HG03469 (cell line): ENCODE results near the gene NECTIN1.
"Not testable (repeated sequence)": the region's sequence is repeated elsewhere in the genome, so short reads cannot be mapped to it uniquely, and the experiment has no call there.

ENCODE experiments used
- ATAC-seq: cut with Tn5 transposase; IDR thresholded peaks from one replicate; pipeline ENCODE4 v1.9.1; 2021; ENCODE audit warnings: mild to moderate bottlenecking, moderate library complexity, moderate number of reproducible peaks; ENCODE audit not compliant: unreplicated experiment

Gene NECTIN1

DNA sequence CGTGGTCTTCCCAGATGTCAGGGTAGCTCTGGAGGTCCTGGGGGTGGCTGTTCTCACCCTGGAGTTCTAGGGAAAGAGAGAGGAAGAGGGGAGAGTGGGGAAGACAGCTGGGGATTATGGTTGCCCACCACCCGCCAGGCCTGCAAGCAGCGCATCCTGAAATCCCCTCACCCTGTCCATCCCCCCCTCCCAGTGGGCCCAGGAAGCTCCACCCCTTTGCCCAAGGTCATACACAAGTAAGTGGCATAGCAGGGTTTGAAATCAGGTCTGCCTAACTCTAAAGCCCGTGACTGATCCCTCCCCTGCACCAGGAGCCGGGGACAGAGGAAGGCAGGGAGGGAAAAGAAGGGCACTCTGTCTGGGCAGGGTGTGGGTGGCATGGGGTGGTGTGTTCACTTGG is 105.3 kb downstream of the NECTIN1 start:
- ATAC-seq = no peak

DNA sequence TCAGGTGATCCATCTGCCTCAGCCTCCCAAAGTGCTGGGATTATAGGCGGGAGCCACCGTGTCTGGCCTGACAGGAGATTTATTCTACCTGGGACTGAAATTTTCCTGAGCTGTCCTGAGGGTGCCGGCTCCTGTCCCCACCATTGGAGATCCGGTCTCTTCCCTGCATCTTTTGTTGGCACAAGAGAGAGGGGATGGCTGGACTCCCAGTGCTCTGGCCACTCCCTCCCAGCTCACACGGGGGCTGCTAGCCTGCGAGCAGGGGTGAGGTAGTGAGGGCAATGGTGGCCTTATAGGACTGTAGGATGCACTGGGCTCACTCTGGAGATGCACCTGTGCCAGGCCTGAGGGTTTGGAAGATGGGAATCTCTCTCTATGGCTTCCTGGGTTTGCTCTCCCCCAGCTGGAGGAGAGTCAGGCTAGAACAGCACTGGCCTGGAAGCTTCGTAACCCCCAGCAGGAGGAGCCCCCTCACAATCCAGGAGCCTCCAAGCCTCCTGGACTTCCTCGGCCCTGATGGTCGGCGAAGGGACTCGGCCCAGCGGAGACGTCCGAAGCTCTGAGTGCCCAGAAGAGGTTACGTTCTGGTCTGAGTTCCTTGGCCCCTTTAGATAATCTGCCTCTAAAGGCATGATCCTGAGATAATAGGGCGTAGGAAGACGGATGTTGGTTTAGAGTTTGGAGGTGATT is 106.4 kb downstream of the NECTIN1 start:
- ATAC-seq = no peak

DNA sequence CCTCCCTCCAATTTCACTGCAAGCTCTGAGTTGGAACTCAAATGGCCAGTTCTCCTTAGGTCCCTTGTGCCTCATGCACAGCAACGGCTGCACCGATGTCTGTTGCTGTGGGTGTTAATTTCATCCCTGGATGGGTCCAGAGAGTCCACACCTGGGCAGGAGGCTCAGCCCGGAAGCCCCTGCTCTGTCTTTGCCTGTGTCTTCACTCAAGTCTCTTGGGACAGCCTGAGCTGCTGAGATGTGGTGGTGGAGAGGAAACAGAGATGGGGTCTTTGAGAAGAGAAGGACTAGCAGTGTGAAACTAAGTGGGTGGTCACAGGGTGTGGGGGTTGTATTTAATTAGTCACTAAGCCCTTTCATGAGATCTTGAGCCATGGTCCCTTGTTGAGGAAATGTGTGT is 109.3 kb downstream of the NECTIN1 start:
- no peak for ATAC-seq

DNA sequence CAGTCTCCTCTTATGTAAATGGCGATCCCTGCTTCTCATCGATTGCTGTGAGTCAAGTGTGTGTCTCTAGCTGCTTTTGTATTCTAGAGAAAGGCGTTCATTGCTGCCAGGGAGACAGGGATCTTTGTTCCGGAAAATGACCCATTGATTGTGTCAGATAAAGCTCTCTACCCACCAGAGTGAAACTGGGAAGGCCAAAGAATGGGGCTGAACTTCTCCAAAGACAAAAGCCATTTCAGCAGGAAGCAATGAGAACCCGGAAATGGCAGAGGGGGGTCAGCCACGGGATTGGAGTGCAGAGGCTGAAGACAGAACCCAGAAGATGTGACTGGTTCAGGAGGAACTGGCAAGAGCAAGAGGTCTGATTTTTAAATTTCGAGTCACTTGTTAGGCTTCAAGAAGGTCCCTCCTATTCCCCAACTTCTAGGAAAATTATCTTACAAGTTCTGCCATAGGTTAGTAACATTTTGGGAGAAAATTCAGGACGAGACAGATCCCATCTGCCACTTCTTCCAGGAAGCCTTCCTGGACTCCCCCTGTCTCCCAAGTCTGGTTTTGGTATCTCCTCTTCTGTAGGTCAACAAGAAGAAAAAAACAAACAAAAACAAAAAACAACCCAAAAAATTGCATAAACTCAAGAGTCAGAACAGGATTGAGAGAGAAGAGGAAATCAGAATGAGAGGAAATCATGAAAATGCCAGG is 110.6 kb downstream of the NECTIN1 start:
- ATAC-seq = no peak

DNA sequence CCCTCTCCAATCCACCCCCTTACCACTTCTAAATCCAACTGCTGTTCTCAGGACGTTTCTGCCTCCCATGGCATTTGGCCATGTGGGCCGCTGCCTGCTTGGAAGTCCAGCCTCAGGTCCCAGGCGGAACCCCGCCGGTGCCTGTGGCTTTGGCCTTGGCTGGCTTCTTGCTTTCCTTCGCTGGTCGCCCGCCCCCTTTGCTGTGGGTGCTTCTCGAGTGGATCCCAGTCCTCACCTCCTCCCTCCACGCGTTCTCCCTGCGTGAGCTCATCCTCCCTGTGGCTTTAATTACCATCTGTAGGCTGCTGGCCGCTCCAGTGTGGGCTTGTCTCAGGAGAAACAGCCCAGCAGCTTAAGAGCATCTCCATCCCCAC is 111.7 kb downstream of the NECTIN1 start:
- no peak for ATAC-seq

DNA sequence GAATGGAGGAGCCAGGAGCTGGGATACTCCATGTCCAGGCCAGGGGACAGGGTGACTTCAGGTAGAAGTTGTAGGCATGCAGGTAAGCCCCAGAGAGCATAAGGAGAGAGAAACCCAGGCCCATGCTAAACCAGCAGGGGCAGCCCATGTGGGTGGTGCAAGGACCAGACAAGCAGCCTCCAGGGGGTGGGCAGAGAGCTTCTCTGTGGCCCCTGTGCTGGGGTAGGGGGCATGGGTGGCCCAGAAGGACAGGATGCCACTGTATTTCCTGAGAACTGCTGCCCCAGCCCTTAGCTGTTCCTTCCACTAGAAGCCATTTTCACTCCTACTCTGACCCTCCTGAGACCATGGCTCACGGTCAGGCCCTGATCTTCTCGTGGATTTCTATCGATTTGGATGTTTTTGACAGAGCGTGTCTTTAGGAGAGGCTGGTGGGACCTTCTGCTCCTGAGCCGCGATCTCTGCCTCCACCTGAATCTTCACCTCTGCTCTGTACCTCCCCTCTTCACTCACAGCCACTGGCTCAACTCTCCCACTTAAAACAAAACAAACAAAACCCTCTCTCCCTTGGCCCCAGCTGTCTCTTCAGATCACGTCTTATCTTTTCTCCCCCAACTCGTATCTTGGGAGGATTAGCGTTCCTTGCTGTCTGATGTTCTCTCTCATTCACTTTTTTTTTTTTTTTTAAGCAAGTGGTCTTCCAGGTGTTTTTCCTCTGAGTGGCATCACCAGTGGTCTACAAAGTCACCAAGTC is 112.2 kb downstream of the NECTIN1 start:
- no peak for ATAC-seq

DNA sequence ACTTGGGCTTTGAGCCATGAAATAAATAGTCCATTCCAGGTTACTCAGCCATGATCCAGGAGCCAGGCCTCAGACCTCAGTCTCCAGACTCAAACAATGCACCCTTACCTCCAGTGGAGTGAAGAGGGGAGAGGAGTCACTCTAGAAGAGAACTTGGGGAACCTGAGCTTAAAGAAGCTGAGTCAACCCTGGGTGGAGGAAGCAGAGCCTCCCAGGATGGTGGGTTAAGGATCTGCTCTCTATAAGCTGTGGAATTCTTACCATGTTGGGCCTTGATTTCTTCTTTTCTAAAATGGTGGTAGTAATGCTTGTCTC is 113.2 kb downstream of the NECTIN1 start:
- no peak for ATAC-seq

DNA sequence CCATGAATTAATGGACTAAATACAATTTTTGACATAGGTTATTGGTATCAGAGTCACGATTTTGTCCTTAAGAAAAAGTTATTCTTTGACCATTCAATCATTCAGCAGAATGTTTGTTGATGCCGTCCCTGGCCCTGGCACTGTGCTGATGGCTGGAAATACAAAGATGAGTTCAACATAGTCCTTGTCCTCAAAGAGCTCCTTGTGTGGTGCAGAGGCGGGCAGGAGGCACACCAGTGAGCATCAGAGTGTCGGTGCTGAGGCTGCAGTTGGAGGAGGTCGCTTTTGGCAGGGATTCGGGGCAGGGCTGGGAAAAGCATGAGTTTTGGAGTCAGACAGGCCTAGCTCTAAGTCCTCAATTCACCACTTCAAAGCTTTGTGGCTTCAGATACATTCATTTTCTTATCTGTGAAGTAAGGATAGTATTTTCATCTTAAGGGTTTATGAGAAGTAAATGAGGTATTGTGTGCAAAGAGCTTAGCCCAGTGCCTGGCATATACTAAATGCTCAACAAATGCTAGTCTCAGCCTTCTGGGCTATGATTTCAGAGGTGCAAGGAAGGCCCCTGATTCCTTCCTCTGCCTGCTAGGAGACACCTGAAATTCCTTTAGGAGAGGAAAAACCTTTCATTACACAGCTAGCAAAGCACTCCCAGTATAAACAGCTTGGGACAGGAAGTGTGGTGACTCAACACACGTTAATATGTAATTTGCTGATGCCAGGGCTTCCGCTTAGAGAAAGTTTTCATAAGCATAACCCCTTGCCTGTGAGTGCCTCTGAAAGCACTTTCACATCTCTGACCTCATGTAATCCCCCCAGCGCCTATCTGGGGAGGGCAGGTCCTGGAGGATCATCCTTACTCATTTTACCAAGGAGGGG is 113.8 kb downstream of the NECTIN1 start:
- ATAC-seq = no peak

DNA sequence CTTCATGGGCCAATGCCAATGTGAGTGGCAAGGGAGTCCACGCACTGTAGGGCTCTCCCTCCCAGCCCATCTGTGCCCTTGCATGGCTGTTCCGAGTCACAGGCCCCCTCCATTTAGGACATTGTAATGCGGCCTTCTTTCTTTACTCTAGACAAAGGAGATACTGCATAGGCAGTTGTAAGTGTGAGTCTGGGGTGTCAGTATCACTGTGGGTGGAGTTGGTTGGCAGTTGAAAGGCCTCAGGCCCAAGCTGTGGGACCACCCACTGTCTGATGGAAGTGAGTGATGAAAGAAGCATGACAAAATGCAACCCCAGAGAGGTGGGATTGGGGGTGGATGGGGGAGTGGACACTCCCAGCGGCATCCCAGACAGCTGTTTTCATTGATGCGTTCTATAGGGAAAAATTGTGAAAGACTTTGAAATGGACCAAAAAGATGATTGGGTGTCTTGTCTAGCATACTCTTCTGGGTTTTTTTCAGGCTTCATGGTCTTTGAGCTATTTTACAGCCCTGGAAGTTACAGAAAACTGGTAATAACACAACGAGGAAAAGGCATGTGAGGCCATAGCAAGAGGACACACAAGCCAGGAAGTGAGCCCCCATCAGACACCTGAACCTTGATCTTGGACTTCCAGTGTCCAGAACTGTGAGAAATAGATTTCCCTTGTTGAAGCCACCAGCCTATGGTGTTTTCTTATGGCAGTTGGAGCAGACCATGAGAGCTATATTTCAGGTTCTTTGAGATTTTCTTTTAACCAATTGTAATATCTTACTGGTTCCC is 114.6 kb downstream of the NECTIN1 start:
- no peak for ATAC-seq

DNA sequence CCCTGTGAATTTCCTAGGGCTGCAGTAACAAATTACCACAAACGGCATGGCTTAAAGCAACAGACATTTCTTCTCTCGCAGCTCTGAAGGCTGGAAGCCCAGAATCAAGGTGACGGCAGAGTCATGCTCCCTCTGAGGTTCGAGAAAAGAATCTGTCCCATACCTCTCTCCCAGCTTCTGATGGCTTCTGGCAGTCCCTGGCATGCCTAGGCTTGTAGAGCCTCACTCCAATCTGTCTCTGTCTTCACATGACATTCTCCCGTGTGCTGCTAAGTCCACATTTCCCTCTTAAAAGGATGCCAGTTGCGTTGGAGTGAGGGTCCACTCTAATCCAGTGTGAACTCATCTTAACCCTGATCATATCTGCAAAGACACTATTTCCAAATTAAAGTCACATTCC is 116.2 kb downstream of the NECTIN1 start:
- ATAC-seq = no peak

DNA sequence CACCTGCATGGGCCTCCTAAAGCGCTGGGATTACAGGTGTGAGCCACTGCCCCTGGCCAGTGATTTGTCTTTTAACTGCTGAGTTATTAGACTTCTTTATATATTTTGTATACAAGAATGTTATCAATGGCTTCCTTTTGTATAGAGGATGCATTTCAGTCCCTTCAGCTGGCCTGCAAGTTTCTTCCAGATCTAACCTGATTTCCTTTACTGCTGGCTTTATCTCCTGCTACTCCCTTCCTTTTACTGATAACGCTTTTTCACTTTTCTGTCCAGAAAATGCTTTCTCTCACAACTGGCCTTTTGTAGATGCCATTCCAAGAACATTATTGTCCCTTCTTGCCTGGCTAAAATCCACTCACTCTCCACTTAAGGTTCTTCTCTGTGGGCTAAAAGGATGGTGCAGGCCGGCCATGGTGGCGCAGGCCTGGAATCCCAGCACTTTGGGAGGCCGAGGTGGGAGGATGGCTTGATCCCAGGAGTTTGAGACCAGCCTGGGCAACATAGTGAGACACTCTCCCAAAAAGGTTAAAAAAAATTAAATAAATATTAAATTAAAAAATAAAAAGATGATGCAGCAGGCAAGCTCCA is 118.1 kb downstream of the NECTIN1 start:
- ATAC-seq = no peak

DNA sequence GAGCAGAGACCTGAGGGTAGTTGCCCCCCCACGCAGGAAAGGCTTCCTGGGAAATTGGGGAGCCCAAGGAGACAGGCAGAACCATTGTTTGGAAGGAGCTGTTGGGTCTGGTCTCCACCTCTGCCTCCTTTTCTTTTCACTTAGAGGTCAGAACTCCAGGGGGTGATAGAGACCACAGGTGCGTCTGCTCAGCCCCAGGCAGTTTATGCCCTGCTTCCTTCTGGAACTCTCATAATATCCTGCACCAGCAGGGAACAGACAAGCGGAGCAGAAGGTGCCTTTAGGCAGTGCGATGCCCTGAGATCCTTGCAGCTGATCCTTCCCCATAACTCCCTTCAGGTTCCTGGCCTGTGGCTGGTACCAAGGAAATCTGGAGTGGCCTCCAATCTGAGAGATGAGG is 120.2 kb downstream of the NECTIN1 start:
- ATAC-seq = no peak

DNA sequence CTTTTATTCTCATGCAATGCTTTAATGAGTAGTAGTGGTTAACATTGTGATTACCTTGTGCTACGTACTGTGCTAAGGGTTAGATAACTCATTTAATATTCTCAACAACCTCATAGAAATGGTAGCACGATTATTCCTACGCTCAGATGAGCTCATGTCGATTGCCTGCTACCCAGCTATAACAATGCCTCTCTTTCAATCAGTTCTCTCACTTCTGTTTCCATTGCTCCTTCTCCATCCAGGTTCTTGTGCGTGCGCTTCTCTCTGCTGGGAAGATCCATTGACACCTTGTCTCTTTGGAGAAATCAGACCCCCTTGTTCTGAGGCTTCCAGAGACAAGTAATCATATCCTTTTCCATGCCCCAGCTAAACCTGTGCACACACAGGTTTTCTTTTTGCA is 120.8 kb downstream of the NECTIN1 start:
- no peak for ATAC-seq

DNA sequence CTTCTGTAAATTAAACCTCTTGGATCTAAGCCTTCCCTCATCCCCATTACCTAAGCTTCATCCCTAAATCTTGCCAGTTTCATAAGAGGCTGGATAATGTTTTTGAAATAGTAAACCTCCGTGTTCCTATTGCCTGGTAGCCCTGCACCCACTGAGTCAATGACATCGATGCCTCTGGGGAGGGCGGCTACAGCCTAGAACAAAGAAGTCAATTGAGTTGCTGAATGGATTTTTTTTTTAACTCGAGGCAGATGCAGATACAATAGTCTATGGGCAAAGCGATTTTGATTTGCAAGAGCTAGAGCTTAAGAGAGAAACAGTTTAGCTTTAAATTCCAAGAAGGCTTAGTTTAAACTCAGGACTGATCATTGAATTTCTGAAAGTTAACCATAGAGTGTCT is 121.3 kb downstream of the NECTIN1 start:
- ATAC-seq = no peak

DNA sequence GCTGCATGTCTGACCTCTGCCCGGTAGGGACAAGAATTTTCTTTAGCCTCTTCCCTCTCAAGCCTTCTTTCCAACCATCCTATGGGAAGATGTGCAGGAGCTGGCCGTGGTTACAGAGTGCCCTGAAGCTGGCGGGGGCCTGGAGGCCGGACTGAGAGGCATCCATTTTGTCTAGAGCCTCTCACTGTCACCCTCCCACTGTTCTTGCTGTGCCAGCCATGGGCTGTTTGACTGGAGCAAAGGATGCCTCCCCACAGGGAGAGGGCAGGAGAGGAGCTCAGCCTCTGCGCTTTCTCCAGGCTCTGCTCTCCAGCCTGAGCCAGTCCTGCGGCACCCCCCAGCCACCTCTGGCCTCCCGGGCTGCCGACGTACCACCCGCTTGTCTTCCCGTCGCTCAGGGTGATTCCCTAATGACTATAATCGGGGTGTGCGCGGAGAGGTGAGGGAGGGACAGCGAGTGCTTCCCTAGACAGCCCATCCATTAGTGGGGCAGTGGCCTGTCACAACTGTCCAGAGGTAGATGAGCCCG is 123.8 kb downstream of the NECTIN1 start:
- no peak for ATAC-seq

DNA sequence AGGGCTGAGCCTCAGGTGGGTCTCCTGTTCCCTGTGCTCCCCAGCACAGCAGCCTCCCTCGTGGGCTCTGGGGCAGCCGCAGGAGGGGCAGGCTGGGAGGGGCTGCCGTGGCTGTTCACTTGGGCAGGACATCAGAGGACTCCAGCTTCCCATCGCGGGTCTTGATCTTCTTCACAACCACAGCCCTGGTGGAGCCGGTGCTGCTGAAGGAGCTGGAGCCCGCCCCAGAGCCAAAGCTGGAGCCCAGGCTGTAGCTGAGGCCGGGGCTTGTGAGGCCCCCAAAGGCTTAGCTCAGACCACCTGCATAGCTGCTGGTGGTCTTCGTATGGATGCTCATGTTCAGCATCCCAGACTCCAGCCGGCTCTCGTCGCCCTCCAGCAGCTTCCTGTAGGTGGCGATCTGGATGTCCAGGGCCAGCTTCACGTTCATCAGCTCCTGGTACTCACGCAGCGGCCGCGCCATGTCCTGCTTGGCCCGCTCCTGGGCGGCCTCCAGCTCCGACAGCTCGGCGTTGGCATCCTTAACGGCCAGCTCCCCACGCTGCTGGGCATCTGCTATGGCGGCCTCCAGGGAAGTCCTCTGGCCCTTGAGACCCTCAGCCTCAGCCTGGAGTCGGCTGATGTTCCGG is 126.1 kb downstream of the NECTIN1 start:
- ATAC-seq = no peak

DNA sequence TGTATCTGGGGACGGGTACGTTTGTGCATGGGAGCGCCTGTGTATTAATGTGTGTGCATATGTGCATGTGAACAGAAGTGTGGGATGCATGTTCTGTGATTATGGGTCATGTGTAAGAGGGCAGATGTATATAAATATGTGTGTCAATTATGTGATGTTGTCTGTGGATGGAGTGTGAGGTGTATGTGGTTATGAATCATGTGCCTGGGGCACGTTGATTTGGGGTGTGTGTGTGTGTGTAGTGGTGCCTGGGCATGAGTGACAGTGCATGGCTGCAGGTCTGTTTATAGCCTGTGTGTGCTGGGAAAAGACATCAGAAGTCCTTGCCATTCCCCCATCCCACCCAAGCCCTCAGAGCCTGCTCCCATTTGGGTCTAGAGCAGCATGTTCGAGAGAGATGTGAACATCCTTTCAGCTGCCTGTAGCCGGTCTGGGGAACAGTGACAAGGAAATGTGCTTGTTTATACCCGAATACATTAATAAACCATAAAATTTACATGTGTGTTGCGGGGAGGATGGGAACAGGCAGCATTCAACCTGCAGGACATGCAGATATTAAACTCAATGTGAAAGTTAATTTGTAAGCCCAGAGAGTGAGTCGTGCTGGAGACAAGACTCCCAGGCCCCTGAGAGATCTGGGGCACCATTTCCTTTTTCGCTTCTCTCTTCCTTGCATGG is 129.0 kb downstream of the NECTIN1 start:
- no peak for ATAC-seq

DNA sequence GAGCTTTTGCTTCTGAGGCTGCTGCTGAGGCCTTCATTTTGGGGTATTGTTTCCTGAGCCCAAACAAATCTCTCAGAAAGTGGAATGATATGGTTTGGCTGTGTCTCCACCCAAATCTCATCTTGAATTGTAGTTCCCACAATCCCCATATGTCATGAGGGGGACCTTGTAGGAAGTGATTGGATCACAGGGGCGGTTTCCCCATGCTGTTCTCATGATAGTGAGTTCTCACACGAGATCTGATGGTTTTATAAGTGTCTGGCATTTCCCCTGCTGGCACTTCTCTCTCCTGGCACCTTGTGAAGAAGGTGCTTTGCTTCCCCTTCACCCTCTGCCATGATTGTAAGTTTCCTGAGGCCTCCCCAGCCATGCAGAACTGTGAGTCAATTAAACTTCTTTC is 133.1 kb downstream of the NECTIN1 start:
- ATAC-seq = not testable (repeated sequence)
